B cell (primary cell): ENCODE data around the gene CLASP1.

Source experiments
- CTCF ChIP-seq: fragments of 200-600 bp; IDR thresholded peaks from one replicate; pipeline ENCODE4 v1.8.0; 2022; ENCODE audit warnings: antibody characterized with exemption, mild to moderate bottlenecking
- EZH2 ChIP-seq: IDR thresholded peaks from 2 replicates; pipeline ENCODE4 v1.6.1; 2012; ENCODE audit warnings: borderline replicate concordance, low read depth, mild to moderate bottlenecking, moderate library complexity, low read length; ENCODE audit not compliant: insufficient read depth, poor library complexity, severe bottlenecking

GRCh38 chr2:121455446-121455845, 193.8 kb downstream of the CLASP1 start:
- no peak for TF ChIP-seq EZH2
- TF ChIP-seq CTCF, result no peak
